H1 (cell line): Measurements from ENCODE around the gene MSH5.

Source experiments
- CEBPB ChIP-seq: IDR thresholded peaks from 2 replicates; pipeline ENCODE4 v1.6.1; 2012; ENCODE audit warnings: low read depth, low read length
- EZH2 ChIP-seq: fragments of 200-600 bp; sonication (generic); IDR thresholded peaks from 2 replicates; pipeline ENCODE4 v1.7.1; 2012; ENCODE audit warnings: low read depth, mild to moderate bottlenecking, moderate library complexity, low read length, inconsistent platforms; ENCODE audit not compliant: severe bottlenecking
- NRF1 ChIP-seq: IDR thresholded peaks from 2 replicates; pipeline ENCODE4 v1.6.1; 2011; ENCODE audit warnings: mild to moderate bottlenecking, low read depth, low read length, improper control_type of control experiment
- POLR2A ChIP-seq, 2 experiments: IDR thresholded peaks; 1 replicate in 1 of 2; 2 replicates in 1 of 2; pipeline ENCODE4 v1.6.1; 2011; ENCODE audit warnings: low read depth in 2 of 2, low read length in 2 of 2, mild to moderate bottlenecking in 2 of 2; ENCODE audit errors: control extremely low read depth in 1 of 2
- RAD21 ChIP-seq, 2 experiments: IDR thresholded peaks in 1 of 2; conservative IDR thresholded peaks in 1 of 2; 2 replicates each; pipeline ENCODE4 v1.6.1; 2011; ENCODE audit warnings: low read depth in 2 of 2, low read length in 2 of 2, improper control_type of control experiment in 1 of 2, inconsistent platforms in 1 of 2, mild to moderate bottlenecking in 1 of 2, moderate library complexity in 1 of 2
- SIN3A ChIP-seq, 2 experiments: IDR thresholded peaks in 1 of 2; conservative IDR thresholded peaks in 1 of 2; 2 replicates each; pipeline ENCODE4 v1.6.1; 2011 to 2012; ENCODE audit warnings: low read length in 2 of 2, improper control_type of control experiment in 1 of 2, low read depth in 1 of 2, mild to moderate bottlenecking in 1 of 2
- TAF1 ChIP-seq: IDR thresholded peaks from 2 replicates; pipeline ENCODE4 v1.6.1; 2011; ENCODE audit warnings: mild to moderate bottlenecking, low read depth, low read length
- YY1 ChIP-seq: IDR thresholded peaks from 2 replicates; pipeline ENCODE4 v1.6.1; 2011; ENCODE audit warnings: low read depth, mild to moderate bottlenecking, low read length
- TF ChIP-seq, protein P1 (sequence below), 3 experiments: IDR thresholded peaks; 1 replicate in 2 of 3; 2 replicates in 1 of 3; pipeline versions ENCODE4 v1.5.1 to v1.6.1; 2011; ENCODE audit warnings: low read length in 3 of 3, mild to moderate bottlenecking in 3 of 3, inconsistent platforms in 2 of 3, low read depth in 1 of 3, moderate library complexity in 1 of 3; ENCODE audit not compliant: insufficient read depth in 1 of 3; ENCODE audit errors: control extremely low read depth in 1 of 3

DNA sequence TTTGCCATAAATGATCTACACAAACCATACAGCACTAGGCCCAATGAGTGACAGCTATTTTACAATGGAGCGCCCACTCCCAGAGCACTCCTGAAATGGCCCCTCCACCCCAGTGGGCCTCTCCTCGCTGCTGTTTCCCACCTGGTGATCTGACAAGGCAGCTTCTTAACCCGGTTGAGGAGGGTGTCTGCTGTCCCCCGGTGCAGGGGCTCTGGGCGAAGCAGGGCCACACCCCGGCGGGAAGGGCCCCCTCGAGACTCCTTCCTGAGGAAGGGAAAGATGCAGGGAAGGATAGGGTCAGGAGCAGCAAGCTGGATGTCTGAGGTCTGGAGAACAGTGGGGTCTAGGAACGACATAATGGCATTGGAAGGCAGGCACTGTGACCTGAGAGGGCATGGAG is 46.9 kb upstream of the MSH5 start:
- TF ChIP-seq NRF1 (no peak), SIN3A (conservative IDR thresholded peaks at IDR 0.05 in 1 of 2, IDR thresholded peaks at IDR 0.05 in 1 of 2; ENCODE audit: low read depth in 1 of 2, low read length in 2 of 2) (no peak), RAD21 (IDR thresholded peaks at IDR 0.05 in 1 of 2, conservative IDR thresholded peaks at IDR 0.05 in 1 of 2; ENCODE audit: low read depth in 2 of 2, low read length in 2 of 2) (no peak), CEBPB (no peak), TAF1 (no peak), EZH2 (no peak), YY1 (no peak), POLR2A (IDR thresholded peaks at IDR 0.05; ENCODE audit: control extremely low read depth in 1 of 2, low read depth in 2 of 2, low read length in 2 of 2) (no peak)
- TF ChIP-seq, protein P1, sequence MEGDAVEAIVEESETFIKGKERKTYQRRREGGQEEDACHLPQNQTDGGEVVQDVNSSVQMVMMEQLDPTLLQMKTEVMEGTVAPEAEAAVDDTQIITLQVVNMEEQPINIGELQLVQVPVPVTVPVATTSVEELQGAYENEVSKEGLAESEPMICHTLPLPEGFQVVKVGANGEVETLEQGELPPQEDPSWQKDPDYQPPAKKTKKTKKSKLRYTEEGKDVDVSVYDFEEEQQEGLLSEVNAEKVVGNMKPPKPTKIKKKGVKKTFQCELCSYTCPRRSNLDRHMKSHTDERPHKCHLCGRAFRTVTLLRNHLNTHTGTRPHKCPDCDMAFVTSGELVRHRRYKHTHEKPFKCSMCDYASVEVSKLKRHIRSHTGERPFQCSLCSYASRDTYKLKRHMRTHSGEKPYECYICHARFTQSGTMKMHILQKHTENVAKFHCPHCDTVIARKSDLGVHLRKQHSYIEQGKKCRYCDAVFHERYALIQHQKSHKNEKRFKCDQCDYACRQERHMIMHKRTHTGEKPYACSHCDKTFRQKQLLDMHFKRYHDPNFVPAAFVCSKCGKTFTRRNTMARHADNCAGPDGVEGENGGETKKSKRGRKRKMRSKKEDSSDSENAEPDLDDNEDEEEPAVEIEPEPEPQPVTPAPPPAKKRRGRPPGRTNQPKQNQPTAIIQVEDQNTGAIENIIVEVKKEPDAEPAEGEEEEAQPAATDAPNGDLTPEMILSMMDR (IDR thresholded peaks at IDR 0.05; ENCODE audit: control extremely low read depth in 1 of 3, insufficient read depth in 1 of 3, low read depth in 1 of 3, low read length in 3 of 3): no peak
